IMR-90 (cell line): Measurements from ENCODE around the gene NR6A1. TPM values are rescaled to one million over a fixed set of nuclear protein-coding genes. Genes with fewer than 3 reads are reported as not detected.
A peak's percentile ranks its signal among the peaks of the same experiment; 100 is the strongest.

Source experiments
- ATAC-seq: fragments of 200-7000 bp; cut with Tn5 transposase; 2 replicates; pipeline ENCODE4 v1.9.1; 2020; ENCODE audit warnings: low read depth, mild to moderate bottlenecking, moderate library complexity
- BruUV-seq: library from RNA; stranded (reverse); fragments of 400-500 nt; replicated peaks from 2 replicates; lab custom pipeline; 2021; lab: Mats Ljungman, UMichigan
- CTCF ChIA-PET: fragments of 300-600 bp; formaldehyde crosslinking; extraction: SDS; loops from one replicate; lab custom pipeline; 2021; ENCODE audit warnings: antibody characterized with exemption; lab: Yijun Ruan, JAX
- POLR2A ChIA-PET: fragments of 300-600 bp; sonication (Branson Sonifier 250); formaldehyde crosslinking; loops from one replicate; lab custom pipeline; 2022; ENCODE audit warnings: antibody characterized with exemption; ENCODE audit not compliant: unreplicated experiment; lab: Charles Lee
- DNase-seq: peaks from one replicate; pipeline ENCODE4 v3.0.0; 2013
- H2AFZ ChIP-seq: replicated peaks from 2 replicates; pipeline ENCODE3; 2013; ENCODE audit warnings: low read length, mild to moderate bottlenecking; ENCODE audit not compliant: poor library complexity
- H2AK5ac ChIP-seq: 2 replicates; pipeline ENCODE4 v1.6.1; 2013; ENCODE audit warnings: low read depth, low read length, inconsistent platforms
- H2AK9ac ChIP-seq: replicated peaks from 2 replicates; pipeline ENCODE3; 2013; ENCODE audit warnings: mild to moderate bottlenecking, low read depth, low read length, moderate library complexity; ENCODE audit not compliant: poor library complexity
- H2BK120ac ChIP-seq: 2 replicates; pipeline ENCODE4 v1.6.1; 2013; ENCODE audit warnings: low read depth, low read length, inconsistent platforms
- H2BK15ac ChIP-seq: 3 replicates; pipeline ENCODE4 v1.6.1; 2013; ENCODE audit warnings: low read depth, low read length, inconsistent platforms
- H2BK20ac ChIP-seq: 2 replicates; pipeline ENCODE4 v1.6.1; 2013; ENCODE audit warnings: low read depth, mild to moderate bottlenecking, inconsistent platforms, low read length, moderate library complexity
- H2BK5ac ChIP-seq: 2 replicates; pipeline ENCODE4 v1.6.1; 2013; ENCODE audit warnings: mild to moderate bottlenecking, low read depth, low read length, inconsistent platforms; ENCODE audit not compliant: poor library complexity, severe bottlenecking
- H3K14ac ChIP-seq: replicated peaks from 2 replicates; pipeline ENCODE4 v1.6.1; 2013; ENCODE audit warnings: low read depth, low read length, inconsistent platforms
- H3K18ac ChIP-seq: 2 replicates; pipeline ENCODE4 v1.6.1; 2013; ENCODE audit warnings: low read depth, low read length, control low read depth
- H3K23ac ChIP-seq: 2 replicates; pipeline ENCODE4 v1.6.1; 2013; ENCODE audit warnings: low read depth, low read length, inconsistent platforms
- H3K27ac ChIP-seq: 2 replicates; pipeline ENCODE4 v1.5.1; 2013; ENCODE audit warnings: mild to moderate bottlenecking, control low read depth, low read length; ENCODE audit not compliant: insufficient read depth
- H3K27me3 ChIP-seq: 2 replicates; pipeline ENCODE4 v1.6.1; 2013; ENCODE audit warnings: low read length; ENCODE audit not compliant: control insufficient read depth, insufficient read depth
- H3K36me3 ChIP-seq: 2 replicates; pipeline ENCODE4 v1.6.1; 2013; ENCODE audit warnings: low read length, mixed read lengths; ENCODE audit not compliant: control insufficient read depth, insufficient read depth
- H3K4ac ChIP-seq: 2 replicates; pipeline ENCODE4 v1.6.1; 2013; ENCODE audit warnings: low read depth, low read length, inconsistent platforms
- H3K4me1 ChIP-seq: 2 replicates; pipeline ENCODE4 v1.6.1; 2013; ENCODE audit warnings: low read length, mixed read lengths; ENCODE audit not compliant: control insufficient read depth, insufficient read depth
- H3K4me2 ChIP-seq: 2 replicates; pipeline ENCODE4 v1.6.1; 2013; ENCODE audit warnings: low read depth, mild to moderate bottlenecking, control low read depth, low read length, moderate library complexity
- H3K4me3 ChIP-seq: 2 replicates; pipeline ENCODE4 v1.5.1; 2013; ENCODE audit warnings: low read depth, mild to moderate bottlenecking, control low read depth, low read length, moderate library complexity; ENCODE audit not compliant: insufficient read depth
- H3K56ac ChIP-seq: 2 replicates; pipeline ENCODE4 v1.6.1; 2013; ENCODE audit warnings: low read length, inconsistent platforms; ENCODE audit not compliant: insufficient read depth; ENCODE audit errors: extremely low read depth
- H3K79me1 ChIP-seq, 2 experiments: 2 replicates each; pipeline ENCODE4 v1.6.1; 2013; ENCODE audit warnings: low read length in 2 of 2, inconsistent platforms in 1 of 2, low read depth in 1 of 2
- H3K9ac ChIP-seq: 2 replicates; pipeline ENCODE4 v1.6.1; 2013; ENCODE audit warnings: low read depth, low read length, control low read depth
- H3K9me1 ChIP-seq: 2 replicates; pipeline ENCODE4 v1.6.1; 2013; ENCODE audit warnings: low read length, inconsistent platforms; ENCODE audit not compliant: insufficient read depth
- H3K9me3 ChIP-seq: 2 replicates; pipeline ENCODE4 v1.6.1; 2013; ENCODE audit warnings: low read length; ENCODE audit not compliant: control insufficient read depth, insufficient read depth
- H4K20me1 ChIP-seq: 2 replicates; pipeline ENCODE4 v1.6.1; 2013; ENCODE audit warnings: low read length, inconsistent platforms; ENCODE audit not compliant: insufficient read depth
- H4K5ac ChIP-seq: 2 replicates; pipeline ENCODE4 v1.6.1; 2013; ENCODE audit warnings: mild to moderate bottlenecking, low read depth, low read length, control low read depth
- H4K8ac ChIP-seq, 2 experiments: 2 replicates each; pipeline ENCODE4 v1.6.1; 2013; ENCODE audit warnings: low read depth in 2 of 2, low read length in 2 of 2, control low read depth in 1 of 2, inconsistent platforms in 1 of 2
- H4K91ac ChIP-seq: 2 replicates; pipeline ENCODE4 v1.6.1; 2013; ENCODE audit warnings: low read depth, low read length, inconsistent platforms; ENCODE audit not compliant: insufficient read depth
- CEBPB ChIP-seq: IDR thresholded peaks from 2 replicates; pipeline ENCODE4 v1.6.1; 2012; ENCODE audit warnings: low read depth, low read length, improper control_type of control experiment
- MAFK ChIP-seq: IDR thresholded peaks from 2 replicates; pipeline ENCODE4 v1.6.1; 2012; ENCODE audit warnings: low read depth, low read length, improper control_type of control experiment
- MAZ ChIP-seq: IDR thresholded peaks from 2 replicates; pipeline ENCODE4 v1.6.1; 2012; ENCODE audit warnings: low read depth, mild to moderate bottlenecking, low read length, improper control_type of control experiment, moderate library complexity, borderline replicate concordance
- POLR2A ChIP-seq: IDR thresholded peaks from 2 replicates; pipeline ENCODE4 v1.6.1; 2012; ENCODE audit warnings: mild to moderate bottlenecking, low read depth, low read length
- RAD21 ChIP-seq: IDR thresholded peaks from 2 replicates; pipeline ENCODE4 v1.6.1; 2012; ENCODE audit warnings: low read length, improper control_type of control experiment
- RCOR1 ChIP-seq: IDR thresholded peaks from 2 replicates; pipeline ENCODE4 v1.6.1; 2012; ENCODE audit warnings: mild to moderate bottlenecking, low read length, improper control_type of control experiment; ENCODE audit not compliant: insufficient replicate concordance
- RFX5 ChIP-seq: IDR thresholded peaks from 2 replicates; pipeline ENCODE4 v1.8.0; 2012; ENCODE audit warnings: low read depth, mild to moderate bottlenecking, low read length, moderate library complexity
- SMC3 ChIP-seq: fragments of 150-350 bp; IDR thresholded peaks from 2 replicates; pipeline ENCODE4 v1.6.1; 2016; ENCODE audit warnings: low read depth, mild to moderate bottlenecking, antibody characterized with exemption, low read length, moderate library complexity
- WGBS, 2 experiments: methylation state at CpG; one replicate each; pipeline versions ENCODE4 v1.1.5 to v1.1.7; 2013; ENCODE audit warnings: missing lambda C conversion rate in 2 of 2; ENCODE audit not compliant: insufficient read length in 1 of 2; ENCODE audit errors: extremely low coverage in 2 of 2; 5-methylcytosine and 5-hydroxymethylcytosine counted together
- dilution Hi-C: fragments of 300-500 bp; cut with HindIII; formaldehyde crosslinking; loops from one replicate; pipeline ENCODE4 v1.14.3; 2018; ENCODE audit warnings: low sequenced_read_pairs; ENCODE audit not compliant: unreplicated experiment
- in situ Hi-C: fragments of 300-500 bp; cut with MboI; formaldehyde crosslinking; loops from 3 replicates; pipeline ENCODE4 v1.14.3; 2019; ENCODE audit warnings: low sequenced_read_pairs, inconsistent platforms, mixed read lengths
- intact Hi-C: fragments of 100-400 bp; cut with micrococcal nuclease; formaldehyde crosslinking; loops from 2 replicates; pipeline ENCODE4 v1.10.0; 2022
- polyA plus RNA-seq, 3 experiments: library from polyadenylated mRNA; depleted of rRNA; stranded (reverse); fragments of >200 nt; gene quantifications; 2 replicates each; pipeline ENCODE4 v1.2.3, GENCODE V29; 2012; ENCODE audit warnings: low replicate concordance in 1 of 3
- total RNA-seq: library from RNA; depleted of rRNA; stranded (reverse); fragments of >200 nt; gene quantifications from 2 replicates; pipeline ENCODE4 v1.2.3, GENCODE V29; 2012
- TF ChIP-seq, protein P1 (sequence below): fragments of 150-350 bp; IDR thresholded peaks from 2 replicates; pipeline ENCODE4 v1.6.1; 2017; ENCODE audit warnings: mild to moderate bottlenecking, antibody characterized with exemption, low read length, low read depth
- TF ChIP-seq, protein P2 (sequence below): conservative IDR thresholded peaks from 2 replicates; pipeline ENCODE4 v1.5.1; 2012; ENCODE audit warnings: mild to moderate bottlenecking, low read depth, low read length, improper control_type of control experiment

NR6A1 gene
- total and polyA plus RNA-seq, 2 of the 4 experiments (the other 2 are of a cell fraction): 0.14 to 0.36 TPM

DNA sequence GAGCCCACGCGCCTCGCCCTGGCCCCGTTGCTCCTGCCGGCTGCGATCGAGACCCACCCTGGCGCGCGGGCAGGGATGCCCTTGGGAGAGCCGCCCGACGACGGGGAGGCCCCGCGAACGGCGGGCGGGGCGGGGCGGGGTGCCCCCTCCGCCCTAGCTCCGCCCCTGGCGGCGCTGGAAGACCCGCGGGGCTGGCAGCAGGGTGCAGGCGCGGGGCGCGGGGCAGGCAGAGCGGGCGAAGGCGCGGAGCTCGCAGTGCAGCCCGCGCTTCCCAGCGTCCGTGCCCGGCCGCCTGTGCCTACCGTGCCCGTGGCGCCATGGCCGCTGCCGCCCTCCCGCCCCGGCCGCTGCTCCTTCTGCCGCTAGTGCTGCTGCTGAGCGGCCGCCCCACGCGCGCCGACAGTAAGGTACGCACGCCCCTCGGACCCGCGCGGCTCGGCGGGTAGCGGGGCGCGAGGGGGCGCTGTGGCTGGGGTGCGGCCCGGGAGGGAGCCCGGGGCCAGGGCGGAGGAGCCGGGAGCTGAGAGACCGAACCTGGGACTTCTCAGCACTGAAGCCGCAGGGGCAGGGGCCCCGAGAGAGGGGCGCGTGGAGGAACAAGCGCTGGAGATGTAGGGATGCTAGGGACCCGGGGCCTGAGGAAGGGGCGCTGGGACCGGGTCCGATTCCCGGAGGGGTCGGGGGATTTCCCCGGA, 6.0 kb upstream of the NR6A1 start, which contains the start of gene OLFML2A:
OLFML2A (plus strand) TSS at position 180 of the 695 bp plus-strand sequence; CDS start at position 318, 138 bp downstream.
- H4K91ac ChIP-seq: peak within 1 kb of the TSS; percentile 39
- 0 out of 2 replicates have a peak, but pooled peaks cover 4% of the 10 kb centered on the region for H3K9me1 ChIP-seq
- WGBS, 2 experiments: 2% methylated on average over 44 of the region's 87 CpGs; no CpG with 5 or more reads in 1 of the 2 experiments
- H3K9me3 ChIP-seq: no peaks in the 10 kb centered on the region
- H3K4me2 ChIP-seq: peak within 1 kb of the TSS; percentile 94
- H3K4me1 ChIP-seq: peaks cover 20% of the 10 kb centered on the region
- ATAC-seq: peak; percentile 33
- dilution Hi-C loops (no loop called here), intact Hi-C loops (no loop called here), in situ Hi-C loops (loop anchor here (10.0 kb wide), 1 partner anchor 368 kb away; the partner anchor contains the start of gene SCAI)
- H3K27me3 ChIP-seq: peaks cover 3% of the 10 kb centered on the region; the same call in 1 of the 2 replicates
- H4K5ac ChIP-seq: peak within 1 kb of the TSS; percentile 61
- H3K79me1 ChIP-seq: no peaks in the 10 kb centered on the region
- peak within 1 kb of the TSS; percentile 40; the same call in 1 of the 2 replicates for H3K18ac ChIP-seq
- peak within 1 kb of the TSS; percentile 75 for H2AK9ac ChIP-seq
- peak within 1 kb of the TSS; percentile 65 for H3K9ac ChIP-seq
- H2BK20ac ChIP-seq: peak within 1 kb of the TSS; percentile 63; the same call in 1 of the 2 replicates
- H3K14ac ChIP-seq: peak within 1 kb of the TSS; percentile 75; the same call in 1 of the 2 replicates
- H3K23ac ChIP-seq: peak within 1 kb of the TSS; percentile 86; the same call in 1 of the 2 replicates
- no TSS peak for BruUV-seq
- H3K36me3 ChIP-seq: no peaks in the 10 kb centered on the region
- peak within 1 kb of the TSS; percentile 76; the same call in 2 of the 3 replicates for H2BK15ac ChIP-seq
- H3K56ac ChIP-seq: no peak within 1 kb of the TSS
- H3K27ac ChIP-seq: peak within 1 kb of the TSS; percentile 8
- H3K4ac ChIP-seq: peak within 1 kb of the TSS; percentile 84
- no peak within 1 kb of the TSS for H2BK5ac ChIP-seq
- H2AFZ ChIP-seq: peak within 1 kb of the TSS; percentile 93
- peak within 1 kb of the TSS in 1 of 2 experiments; percentile 82; a peak in 2 of 4 replicates for H4K8ac ChIP-seq
- H3K4me3 ChIP-seq: peak within 1 kb of the TSS; percentile 78
- peak within 1 kb of the TSS; percentile 76 for H2BK120ac ChIP-seq
- DNase-seq: no peak
- CTCF ChIA-PET: interaction anchor here (0.6 to 9.5 kb wide), 7 partner anchors 19 to 160 kb away, joined by 3 to 165 read pairs (median 5); partner anchors contain the start of gene WDR38
- TF ChIP-seq RFX5: no peak
- no peak for TF ChIP-seq RCOR1
- TF ChIP-seq SMC3: 0 out of 2 replicates have a peak, but pooled peaks have one; percentile 28
- TF ChIP-seq, protein P1, sequence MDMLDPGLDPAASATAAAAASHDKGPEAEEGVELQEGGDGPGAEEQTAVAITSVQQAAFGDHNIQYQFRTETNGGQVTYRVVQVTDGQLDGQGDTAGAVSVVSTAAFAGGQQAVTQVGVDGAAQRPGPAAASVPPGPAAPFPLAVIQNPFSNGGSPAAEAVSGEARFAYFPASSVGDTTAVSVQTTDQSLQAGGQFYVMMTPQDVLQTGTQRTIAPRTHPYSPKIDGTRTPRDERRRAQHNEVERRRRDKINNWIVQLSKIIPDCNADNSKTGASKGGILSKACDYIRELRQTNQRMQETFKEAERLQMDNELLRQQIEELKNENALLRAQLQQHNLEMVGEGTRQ: no peak
- TF ChIP-seq MAZ: peak; percentile 17; the same call in 1 of the 2 replicates
- no peak for TF ChIP-seq POLR2A
- TF ChIP-seq, protein P2, sequence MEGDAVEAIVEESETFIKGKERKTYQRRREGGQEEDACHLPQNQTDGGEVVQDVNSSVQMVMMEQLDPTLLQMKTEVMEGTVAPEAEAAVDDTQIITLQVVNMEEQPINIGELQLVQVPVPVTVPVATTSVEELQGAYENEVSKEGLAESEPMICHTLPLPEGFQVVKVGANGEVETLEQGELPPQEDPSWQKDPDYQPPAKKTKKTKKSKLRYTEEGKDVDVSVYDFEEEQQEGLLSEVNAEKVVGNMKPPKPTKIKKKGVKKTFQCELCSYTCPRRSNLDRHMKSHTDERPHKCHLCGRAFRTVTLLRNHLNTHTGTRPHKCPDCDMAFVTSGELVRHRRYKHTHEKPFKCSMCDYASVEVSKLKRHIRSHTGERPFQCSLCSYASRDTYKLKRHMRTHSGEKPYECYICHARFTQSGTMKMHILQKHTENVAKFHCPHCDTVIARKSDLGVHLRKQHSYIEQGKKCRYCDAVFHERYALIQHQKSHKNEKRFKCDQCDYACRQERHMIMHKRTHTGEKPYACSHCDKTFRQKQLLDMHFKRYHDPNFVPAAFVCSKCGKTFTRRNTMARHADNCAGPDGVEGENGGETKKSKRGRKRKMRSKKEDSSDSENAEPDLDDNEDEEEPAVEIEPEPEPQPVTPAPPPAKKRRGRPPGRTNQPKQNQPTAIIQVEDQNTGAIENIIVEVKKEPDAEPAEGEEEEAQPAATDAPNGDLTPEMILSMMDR: peak; percentile 55
- no peak for TF ChIP-seq CEBPB
- no peak for TF ChIP-seq MAFK
- peak; percentile 40; the same call in 1 of the 2 replicates for TF ChIP-seq RAD21
- H2AK5ac ChIP-seq: peak within 1 kb of the TSS; percentile 80
- no peaks in the 10 kb centered on the region for H4K20me1 ChIP-seq
- POLR2A ChIA-PET: interaction anchor here (1.3 kb wide), 1 partner anchor 75 kb away, joined by 4 read pairs; no protein-coding TSS in a partner anchor
